SK-N-SH (cell line): ENCODE results near the gene MRPS27. TPM values are rescaled to one million over a fixed set of nuclear protein-coding genes. Genes with fewer than 3 reads are reported as not detected.
A peak's percentile ranks its signal among the peaks of the same experiment; 100 is the strongest.
"Not testable (repeated sequence)": the region's sequence is repeated elsewhere in the genome, so short reads cannot be mapped to it uniquely, and the experiment has no call there.

Experiments
- CTCF ChIA-PET: fragments of 300-600, 350-600 bp; formaldehyde crosslinking; extraction: SDS; loops from one replicate; lab custom pipeline; 2021; lab: Yijun Ruan, JAX
- POLR2A ChIA-PET: fragments of 350-600 bp; sonication (Branson Sonifier 250); formaldehyde crosslinking; extraction: SDS; loops from one replicate; lab custom pipeline; 2020; ENCODE audit warnings: antibody characterized with exemption, inconsistent platforms; lab: Yijun Ruan, JAX
- DNase-seq: peaks from one replicate; pipeline ENCODE4 v3.0.0; 2012
- H2AFZ ChIP-seq: fragments of 200-600 bp; sonication (generic); 2 replicates; pipeline ENCODE4 v1.8.1; 2016; ENCODE audit warnings: antibody characterized with exemption, mild to moderate bottlenecking, low read depth
- H3F3A ChIP-seq: fragments of 200-600 bp; sonication (generic); replicated peaks from 2 replicates; pipeline ENCODE3; 2016; ENCODE audit warnings: antibody characterized with exemption, mild to moderate bottlenecking; ENCODE audit not compliant: insufficient read depth
- H3K27ac ChIP-seq, 2 experiments: fragments of 200-500 bp in 1 of 2; fragments of 200-600 bp in 1 of 2; sonication (Bioruptor generic) in 1 of 2; sonication (generic), shearing (Covaris generic) in 1 of 2; 2 replicates each; pipeline versions ENCODE4 v1.5.1 to v1.6.1; 2014 to 2016; ENCODE audit warnings: low read depth in 2 of 2, inconsistent platforms in 1 of 2, low read length in 1 of 2, mild to moderate bottlenecking in 1 of 2, mixed read lengths in 1 of 2
- H3K27me3 ChIP-seq: fragments of 200-600 bp; sonication (generic), shearing (Covaris generic); 2 replicates; pipeline ENCODE4 v1.6.1; 2016; ENCODE audit warnings: mixed run types; ENCODE audit not compliant: insufficient read depth
- H3K36me3 ChIP-seq, 2 experiments: fragments of 200-500 bp in 1 of 2; fragments of 200-600 bp in 1 of 2; sonication (Bioruptor generic) in 1 of 2; sonication (generic) in 1 of 2; replicated peaks in 1 of 2; 2 replicates each; pipeline versions ENCODE3 to v1.5.1; 2014 to 2016; ENCODE audit warnings: low read length in 1 of 2, mild to moderate bottlenecking in 1 of 2; ENCODE audit not compliant: insufficient read depth in 2 of 2, control insufficient read depth in 1 of 2
- H3K4me1 ChIP-seq, 2 experiments: fragments of 200-500 bp in 1 of 2; fragments of 200-600 bp in 1 of 2; sonication (Bioruptor generic) in 1 of 2; sonication (generic), shearing (Covaris generic) in 1 of 2; 2 replicates each; pipeline versions ENCODE4 v1.5.1 to v1.6.1; 2014 to 2016; ENCODE audit warnings: low read depth in 1 of 2, low read length in 1 of 2, mixed run types in 1 of 2; ENCODE audit not compliant: insufficient read depth in 2 of 2, control insufficient read depth in 1 of 2
- H3K4me2 ChIP-seq: fragments of 200-600 bp; sonication (generic), shearing (Covaris generic); 2 replicates; pipeline ENCODE4 v1.6.1; 2017; ENCODE audit warnings: mixed run types
- H3K4me3 ChIP-seq, 2 experiments: fragments of 200-500 bp in 1 of 2; fragments of 200-600 bp in 1 of 2; sonication (Bioruptor generic) in 1 of 2; sonication (generic), shearing (Covaris generic) in 1 of 2; 2 replicates each; pipeline versions ENCODE4 v1.5.1 to v1.8.1; 2014 to 2016; ENCODE audit warnings: low read depth in 2 of 2, inconsistent platforms in 1 of 2, low read length in 1 of 2, mild to moderate bottlenecking in 1 of 2, mixed read lengths in 1 of 2, moderate library complexity in 1 of 2
- H3K79me2 ChIP-seq: fragments of 200-600 bp; sonication (generic); 2 replicates; pipeline ENCODE4 v1.8.1; 2017; ENCODE audit warnings: mild to moderate bottlenecking; ENCODE audit not compliant: insufficient read depth
- H3K9ac ChIP-seq: fragments of 200-600 bp; sonication (generic); 2 replicates; pipeline ENCODE4 v1.6.1; 2017; ENCODE audit warnings: mixed run types
- H3K9me2 ChIP-seq: fragments of 200-600 bp; sonication (generic); 2 replicates; pipeline ENCODE4 v1.6.1; 2017; ENCODE audit warnings: mixed run types
- H3K9me3 ChIP-seq: fragments of 200-600 bp; sonication (generic); 2 replicates; pipeline ENCODE4 v1.6.1; 2017; ENCODE audit warnings: mixed run types, mild to moderate bottlenecking, moderate library complexity
- H4K20me1 ChIP-seq: fragments of 200-600 bp; sonication (generic); 2 replicates; pipeline ENCODE4 v1.6.1; 2017; ENCODE audit warnings: mild to moderate bottlenecking, mixed run types; ENCODE audit not compliant: insufficient read depth
- EP300 ChIP-seq, 2 experiments: IDR thresholded peaks; 2 replicates each; pipeline versions ENCODE4 v1.4.0 to v1.6.1; 2012; ENCODE audit warnings: borderline replicate concordance in 1 of 2, low read depth in 1 of 2, low read length in 1 of 2
- FOSL2 ChIP-seq: IDR thresholded peaks from 2 replicates; pipeline ENCODE4 v1.4.0; 2012; ENCODE audit warnings: low read depth, mild to moderate bottlenecking, moderate library complexity, borderline replicate concordance
- FOXJ3 ChIP-seq: sonication (generic); formaldehyde crosslinking; IDR thresholded peaks from 2 replicates; pipeline ENCODE4 v1.5.1; 2020; ENCODE audit warnings: mild to moderate bottlenecking, missing genetic modification reagents
- GATA2 ChIP-seq: sonication (generic); formaldehyde crosslinking; IDR thresholded peaks from 2 replicates; pipeline ENCODE4 v1.5.0; 2020; ENCODE audit warnings: mild to moderate bottlenecking, missing genetic modification reagents
- JUND ChIP-seq: IDR thresholded peaks from 2 replicates; pipeline ENCODE4 v1.4.0; 2012
- MEF2A ChIP-seq: IDR thresholded peaks from 2 replicates; pipeline ENCODE4 v1.4.0; 2012; ENCODE audit warnings: low read depth, borderline replicate concordance
- NFIC ChIP-seq: IDR thresholded peaks from 2 replicates; pipeline ENCODE4 v1.4.0; 2012; ENCODE audit warnings: borderline replicate concordance
- NRF1 ChIP-seq: IDR thresholded peaks from 2 replicates; pipeline ENCODE4 v1.6.1; 2012; ENCODE audit warnings: low read depth, mild to moderate bottlenecking, low read length
- PBX3 ChIP-seq: IDR thresholded peaks from 2 replicates; pipeline ENCODE4; 2012
- RAD21 ChIP-seq: IDR thresholded peaks from 2 replicates; pipeline ENCODE4 v1.6.1; 2012; ENCODE audit warnings: mild to moderate bottlenecking, low read length
- RXRA ChIP-seq: IDR thresholded peaks from 2 replicates; pipeline ENCODE4 v1.4.0; 2012; ENCODE audit warnings: low read depth, mild to moderate bottlenecking, borderline replicate concordance
- TCF12 ChIP-seq: IDR thresholded peaks from 2 replicates; pipeline ENCODE4 v1.4.0; 2012
- TEAD4 ChIP-seq: IDR thresholded peaks from 2 replicates; pipeline ENCODE4 v1.4.0; 2012; ENCODE audit warnings: mild to moderate bottlenecking, borderline replicate concordance; ENCODE audit not compliant: insufficient read depth
- WGBS: methylation state at CpG from one replicate; pipeline ENCODE4 v1.1.6; 2017; ENCODE audit warnings: low lambda C conversion rate; 5-methylcytosine and 5-hydroxymethylcytosine counted together
- polyA plus RNA-seq, 3 experiments: library from polyadenylated mRNA; depleted of rRNA; stranded (reverse); fragments of >200 nt; gene quantifications; 2 replicates each; pipeline ENCODE4 v1.2.3, GENCODE V29; 2012

MRPS27 gene
- polyA plus RNA-seq, 1 of the 3 experiments (the other 2 are of a cell fraction): 37.5 TPM

- no peaks in the 10 kb centered on the region for H3K9me3 ChIP-seq
- peaks cover 37 to 50% of the 10 kb centered on the region in 2 experiments for H3K36me3 ChIP-seq
- H3F3A ChIP-seq: no peaks in the 10 kb centered on the region
- H3K27ac ChIP-seq: no peak overlapping the region; a peak in 1 of 4 replicates
- no peaks in the 10 kb centered on the region for H4K20me1 ChIP-seq
- no peaks in the 10 kb centered on the region for H3K9me2 ChIP-seq
- H3K27me3 ChIP-seq: no peaks in the 10 kb centered on the region
- CTCF ChIA-PET: interaction anchor here (1.6 kb wide), 1 partner anchor 9 kb away, joined by 8 read pairs; no protein-coding TSS in a partner anchor
- TF ChIP-seq RXRA (no peak), RAD21 (peak; percentile 28; the same call in 1 of the 2 replicates)
- no peak for DNase-seq
- H3K79me2 ChIP-seq: peaks cover 30% of the 10 kb centered on the region
- POLR2A ChIA-PET: no interaction called here
- no peak overlapping the region for H3K4me3 ChIP-seq
- H2AFZ ChIP-seq: no peak overlapping the region
- H3K9ac ChIP-seq: no peak overlapping the region
- WGBS: 93% methylated on average over 5 of the region's 5 CpGs
- peaks cover 0 to 3% of the 10 kb centered on the region in 2 experiments; a peak in 3 of 4 replicates for H3K4me1 ChIP-seq
- no peak overlapping the region for H3K4me2 ChIP-seq
These were observed 21.3 kb downstream of the MRPS27 start for GRCh38 chr5:72298711-72299110.

GRCh38 chr5:72298136-72298535, 21.9 kb downstream of the MRPS27 start:
- H2AFZ ChIP-seq, H4K20me1 ChIP-seq, POLR2A ChIA-PET, H3K4me2 ChIP-seq, H3K4me3 ChIP-seq, DNase-seq, H3K9me3 ChIP-seq, H3F3A ChIP-seq, H3K9me2 ChIP-seq, H3K9ac ChIP-seq, H3K4me1 ChIP-seq, H3K27me3 ChIP-seq: not testable (repeated sequence)
- peaks cover 37 to 52% of the 10 kb centered on the region in 2 experiments for H3K36me3 ChIP-seq
- TF ChIP-seq NFIC: peak; percentile 42; the same call in 1 of the 2 replicates
- peak; percentile 54; the same call in 1 of the 2 replicates for TF ChIP-seq TEAD4
- peak; percentile 58 for TF ChIP-seq JUND
- peak; percentile 39; the same call in 1 of the 2 replicates for TF ChIP-seq GATA2
- peak; percentile 84 for TF ChIP-seq TCF12
- peak; percentile 77 for TF ChIP-seq PBX3
- peak; percentile 14 to 52; a peak in 2 of 4 replicates for TF ChIP-seq EP300 (IDR thresholded peaks at IDR 0.05; ENCODE audit: borderline replicate concordance in 1 of 2, low read depth in 1 of 2, low read length in 1 of 2)
- H3K27ac ChIP-seq: peak overlapping the region in 1 of 2 experiments; percentile 32; a peak in 1 of 4 replicates
- CTCF ChIA-PET: interaction anchor here (1.6 kb wide), 1 partner anchor 10 kb away, joined by 8 read pairs; no protein-coding TSS in a partner anchor
- 72% methylated on average over 3 of the region's 3 CpGs for WGBS
- H3K79me2 ChIP-seq: peaks cover 24% of the 10 kb centered on the region

GRCh38 chr5:72296256-72296655, 23.8 kb downstream of the MRPS27 start:
- TF ChIP-seq NRF1 (no peak), FOSL2 (no peak), MEF2A (no peak), TCF12 (no peak), FOXJ3 (no peak)
- H3K9me2 ChIP-seq: no peaks in the 10 kb centered on the region
- H3K27ac ChIP-seq: no peak overlapping the region
- ChIA-PET POLR2A (no interaction called here), CTCF (interaction anchor here (3.5 kb wide), 1 partner anchor 12 kb away, joined by 12 read pairs; no protein-coding TSS in a partner anchor)
- no peaks in the 10 kb centered on the region for H3K27me3 ChIP-seq
- no peak overlapping the region for H3K4me2 ChIP-seq
- no peak overlapping the region for H3K9ac ChIP-seq
- no peak overlapping the region for H2AFZ ChIP-seq
- no peak for DNase-seq
- H4K20me1 ChIP-seq: no peaks in the 10 kb centered on the region
- 98% methylated on average over 2 of the region's 2 CpGs for WGBS
- H3K4me3 ChIP-seq: no peak overlapping the region
- H3K4me1 ChIP-seq: peaks cover 0 to 3% of the 10 kb centered on the region in 2 experiments; a peak in 3 of 4 replicates
- peaks cover 18% of the 10 kb centered on the region for H3K79me2 ChIP-seq
- H3K36me3 ChIP-seq: peaks cover 32 to 44% of the 10 kb centered on the region in 2 experiments
- H3K9me3 ChIP-seq: no peaks in the 10 kb centered on the region
- no peaks in the 10 kb centered on the region for H3F3A ChIP-seq
